ENCODE data around the gene TMEM212. TPM values are rescaled to one million over a fixed set of nuclear protein-coding genes. Genes with fewer than 3 reads are reported as not detected.

TMEM212 gene
- total and polyA plus RNA-seq, 9 of the 15 experiments (the other 6 are each of a cell fraction or from before 2014, with no cell fraction given) = not detected

DNA sequence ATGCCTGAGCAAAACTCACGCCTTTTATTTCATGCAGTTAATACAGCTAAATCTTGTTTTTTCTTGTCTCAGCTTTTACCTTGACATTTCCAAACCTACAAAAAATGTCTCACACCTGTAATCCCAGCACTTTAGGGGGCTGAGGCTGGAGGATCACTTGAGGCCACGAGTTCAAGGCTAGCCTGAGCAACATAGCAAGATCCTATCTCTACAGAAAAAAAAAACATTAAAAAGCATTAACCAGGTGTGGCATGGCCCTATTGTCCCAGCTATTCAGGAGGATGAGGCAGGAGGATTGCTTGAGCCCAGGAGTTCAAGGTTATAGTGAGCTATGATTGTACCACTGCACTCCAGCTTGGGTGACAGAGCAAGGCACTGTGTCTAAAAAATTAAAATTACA is 3.9 kb upstream of the TMEM212 start (continued):
- TF ChIP-seq CUX1 (CRISPR knock-in tag; IDR thresholded peaks at IDR 0.05) = no peak
- no peak for TF ChIP-seq DPF2 (IDR thresholded peaks at IDR 0.05)
- TF ChIP-seq HNRNPLL (IDR thresholded peaks at IDR 0.05; ENCODE audit: low read depth, low read length, poor library complexity, severe bottlenecking) = no peak
- TF ChIP-seq CREM (IDR thresholded peaks at IDR 0.05; ENCODE audit: low read depth) = no peak

GRCh38 chr3:171840445-171840810 is 2.7 kb upstream of the TMEM212 start:
- no peak for ATAC-seq
- TF ChIP-seq GABPB1 (CRISPR knock-in tag; IDR thresholded peaks at IDR 0.05) = no peak
- no peak for TF ChIP-seq CTCFL (IDR thresholded peaks at IDR 0.05; ENCODE audit: borderline replicate concordance, insufficient read depth, low read depth, low read length, poor library complexity, severe bottlenecking)
- TF ChIP-seq TBP (optimal IDR thresholded peaks at IDR 0.05; ENCODE audit: low read depth, low read length) = no peak
- no peak for TF ChIP-seq ZNF347 (CRISPR knock-in tag; IDR thresholded peaks at IDR 0.05; ENCODE audit: low read depth)
- no peak for TF ChIP-seq NFE2L1 (tag; IDR thresholded peaks at IDR 0.05; ENCODE audit: borderline replicate concordance, low read depth)
- TF ChIP-seq HDAC8 (tag; IDR thresholded peaks at IDR 0.05) = no peak
- TF ChIP-seq ZFP91 (CRISPR knock-in tag; IDR thresholded peaks at IDR 0.05) = no peak
- TF ChIP-seq DMBX1 (CRISPR knock-in tag; IDR thresholded peaks at IDR 0.05; ENCODE audit: borderline replicate concordance) = no peak
- TF ChIP-seq CREBBP (IDR thresholded peaks at IDR 0.05; ENCODE audit: low read depth, low read length) = no peak

More at GRCh38 chr3:171840445-171840810, 2.7 kb upstream of the TMEM212 start:
- no peaks in the 10 kb centered on the region for H3K9me1 ChIP-seq (ENCODE audit: control insufficient read depth, insufficient read depth, low read length)
- POLR2A ChIA-PET = interaction anchor here (1.3 kb wide), 1 partner anchor 226 kb away, joined by 3 read pairs; no protein-coding TSS in a partner anchor
- no peaks in the 10 kb centered on the region for H3K79me2 ChIP-seq (ENCODE audit: control insufficient read depth, insufficient read depth, low read length)
- 80% methylated on average over 2 of the region's 2 CpGs for WGBS (ENCODE audit: insufficient coverage, low coverage, missing lambda C conversion rate)
- FAIRE-seq = no peak
- H3K4me1 ChIP-seq (replicated peaks in 1 of 2; ENCODE audit: control insufficient read depth in 2 of 2, insufficient read depth in 2 of 2, low read length in 2 of 2) = peaks cover 0 to 2% of the 10 kb centered on the region in 2 experiments; a peak in 2 of 5 replicates
- intact Hi-C loops (cut with micrococcal nuclease) (no loop called here), in situ Hi-C loops (cut with MboI) (no loop called here)
- H3K27me3 ChIP-seq (ENCODE audit: control insufficient read depth in 2 of 2, insufficient read depth in 2 of 2, low read length in 2 of 2) = no peaks in the 10 kb centered on the region
- no peak overlapping the region for H3K4me3 ChIP-seq
- no peak overlapping the region for H2AFZ ChIP-seq (ENCODE audit: low read depth, low read length)
- H3K27ac ChIP-seq (ENCODE audit: extremely low read depth, low read depth, low read length) = no peak overlapping the region
- no peaks in the 10 kb centered on the region for H3K36me3 ChIP-seq (ENCODE audit: control insufficient read depth, insufficient read depth, low read length)
- H3K4me2 ChIP-seq (ENCODE audit: insufficient read depth, low read length) = no peak overlapping the region
- H3K9ac ChIP-seq (ENCODE audit: insufficient read depth in 1 of 2, low read depth in 2 of 2, low read length in 2 of 2) = peak overlapping the region in 1 of 2 experiments; percentile 22; a peak in 1 of 4 replicates
- DNase-seq (ENCODE audit: extremely low read depth in 1 of 4, low spot score in 3 of 4) = no peak
- BruUV-seq (replicated peaks) = no TSS peak
- no peaks in the 10 kb centered on the region for H3K9me3 ChIP-seq (replicated peaks; ENCODE audit: control insufficient read depth, insufficient read depth, low read depth, low read length)
- no peaks in the 10 kb centered on the region for H4K20me1 ChIP-seq (replicated peaks; ENCODE audit: control insufficient read depth, insufficient read depth, low read length)
- CTCF ChIA-PET (ENCODE audit: low intra/inter-chr PET ratio) = no interaction called here
